Measurements from ENCODE around the gene CGB7.

GRCh38 chr19:49061445-49061844, 3.9 kb upstream of the CGB7 start:
- no peak for TF ChIP-seq EZH2phosphoT487 (IDR thresholded peaks at IDR 0.05; ENCODE audit: borderline replicate concordance, low read length)
- no peak for TF ChIP-seq CTCF (conservative IDR thresholded peaks at IDR 0.05; ENCODE audit: low read depth, low read length)
